HepG2 (cell line): ENCODE results near the gene MIB1. TPM values are rescaled to one million over a fixed set of nuclear protein-coding genes. Genes with fewer than 3 reads are reported as not detected.

Experiments used
- IRF2 ChIP-seq: IDR thresholded peaks from 2 replicates; pipeline ENCODE4 v1.6.1; 2018; ENCODE audit warnings: missing genetic modification reagents, missing compliant biosample characterization
- MIER3 ChIP-seq: IDR thresholded peaks from 2 replicates; pipeline ENCODE4 v1.6.1; 2016; ENCODE audit warnings: missing compliant biosample characterization, borderline replicate concordance
- ZBTB10 ChIP-seq: sonication (generic); formaldehyde crosslinking; IDR thresholded peaks from 2 replicates; pipeline ENCODE4 v1.4.0; 2020; ENCODE audit warnings: missing genetic modification reagents, borderline replicate concordance
- ZBTB25 ChIP-seq: IDR thresholded peaks from 2 replicates; pipeline ENCODE4 v1.6.1; 2018; ENCODE audit warnings: missing genetic modification reagents
- ZBTB46 ChIP-seq: sonication (generic); formaldehyde crosslinking; IDR thresholded peaks from 2 replicates; pipeline ENCODE4 v1.4.0; 2020; ENCODE audit warnings: mild to moderate bottlenecking, missing genetic modification reagents, borderline replicate concordance
- ZFP1 ChIP-seq: IDR thresholded peaks from 2 replicates; pipeline ENCODE4 v1.6.1; 2016
- ZNF251 ChIP-seq: sonication (generic); formaldehyde crosslinking; IDR thresholded peaks from 2 replicates; pipeline ENCODE4 v1.9.0; 2021; ENCODE audit warnings: mild to moderate bottlenecking, missing genetic modification reagents
- ZNF354B ChIP-seq: sonication (generic); formaldehyde crosslinking; IDR thresholded peaks from 2 replicates; pipeline ENCODE4 v1.8.0; 2022; ENCODE audit warnings: mild to moderate bottlenecking, missing genetic modification reagents
- ZNF772 ChIP-seq: sonication (generic); formaldehyde crosslinking; IDR thresholded peaks from 2 replicates; pipeline ENCODE4 v1.5.0; 2020; ENCODE audit warnings: mild to moderate bottlenecking, missing genetic modification reagents
- polyA plus RNA-seq, 8 experiments: library from polyadenylated mRNA; depleted of rRNA in 3 of 8; stranded (reverse) in 7 of 8; unstranded in 1 of 8; fragments of >200 nt; fragmentation: Illumina TruSeq in 4 of 8; extraction: Trizol in 4 of 8; gene quantifications; 2 replicates each; pipeline versions ENCODE4 v1.2.1 to v1.2.3, GENCODE V29; 2011 to 2016; ENCODE audit warnings: low read depth in 4 of 8, missing spikeins in 1 of 8, mixed read lengths in 1 of 8; ENCODE audit not compliant: insufficient read depth in 1 of 8
- total RNA-seq, 5 experiments: library from RNA; depleted of rRNA; stranded (reverse); fragments of >200 nt; fragmentation: Illumina TruSeq; extraction: Trizol; gene quantifications; 2 replicates each; pipeline ENCODE4 v1.2.3, GENCODE V29; 2016; ENCODE audit warnings: low read depth in 1 of 5
- TF ChIP-seq, protein P1 (sequence below): sonication (generic); formaldehyde crosslinking; IDR thresholded peaks from 2 replicates; pipeline ENCODE4 v1.4.0; 2020; ENCODE audit warnings: missing genetic modification reagents
- TF ChIP-seq, protein P2 (sequence below): sonication (generic); formaldehyde crosslinking; IDR thresholded peaks from 2 replicates; pipeline ENCODE4 v1.9.0; 2021; ENCODE audit warnings: missing genetic modification reagents, borderline replicate concordance

The MIB1 gene
- total and polyA plus RNA-seq, 2 of the 13 experiments (the other 11 are each of a cell fraction or from before 2014, with no cell fraction given), result 12.0 to 47.0 TPM

- peak; percentile 44; the same call in 1 of the 2 replicates for TF ChIP-seq MIER3 (CRISPR knock-in tag)
- 0 out of 2 replicates have a peak, but pooled peaks have one; percentile 15 for TF ChIP-seq IRF2 (CRISPR knock-in tag)
- no peak for TF ChIP-seq ZBTB10 (CRISPR knock-in tag)
- TF ChIP-seq ZNF354B, result peak; percentile 71; the same call in 1 of the 2 replicates
- TF ChIP-seq ZNF772 (CRISPR knock-in tag), result peak; percentile 45; the same call in 1 of the 2 replicates
- TF ChIP-seq ZBTB46 (CRISPR knock-in tag), result no peak
- TF ChIP-seq ZFP1 (CRISPR knock-in tag), result 0 out of 2 replicates have a peak, but pooled peaks have one; percentile 22
- no peak for TF ChIP-seq ZNF251
- TF ChIP-seq, protein P1, sequence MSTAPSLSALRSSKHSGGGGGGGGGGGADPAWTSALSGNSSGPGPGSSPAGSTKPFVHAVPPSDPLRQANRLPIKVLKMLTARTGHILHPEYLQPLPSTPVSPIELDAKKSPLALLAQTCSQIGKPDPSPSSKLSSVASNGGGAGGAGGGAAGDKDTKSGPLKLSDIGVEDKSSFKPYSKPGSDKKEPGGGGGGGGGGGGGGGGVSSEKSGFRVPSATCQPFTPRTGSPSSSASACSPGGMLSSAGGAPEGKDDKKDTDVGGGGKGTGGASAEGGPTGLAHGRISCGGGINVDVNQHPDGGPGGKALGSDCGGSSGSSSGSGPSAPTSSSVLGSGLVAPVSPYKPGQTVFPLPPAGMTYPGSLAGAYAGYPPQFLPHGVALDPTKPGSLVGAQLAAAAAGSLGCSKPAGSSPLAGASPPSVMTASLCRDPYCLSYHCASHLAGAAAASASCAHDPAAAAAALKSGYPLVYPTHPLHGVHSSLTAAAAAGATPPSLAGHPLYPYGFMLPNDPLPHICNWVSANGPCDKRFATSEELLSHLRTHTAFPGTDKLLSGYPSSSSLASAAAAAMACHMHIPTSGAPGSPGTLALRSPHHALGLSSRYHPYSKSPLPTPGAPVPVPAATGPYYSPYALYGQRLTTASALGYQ (CRISPR knock-in tag), result peak; percentile 55; the same call in 1 of the 2 replicates
- TF ChIP-seq, protein P2, sequence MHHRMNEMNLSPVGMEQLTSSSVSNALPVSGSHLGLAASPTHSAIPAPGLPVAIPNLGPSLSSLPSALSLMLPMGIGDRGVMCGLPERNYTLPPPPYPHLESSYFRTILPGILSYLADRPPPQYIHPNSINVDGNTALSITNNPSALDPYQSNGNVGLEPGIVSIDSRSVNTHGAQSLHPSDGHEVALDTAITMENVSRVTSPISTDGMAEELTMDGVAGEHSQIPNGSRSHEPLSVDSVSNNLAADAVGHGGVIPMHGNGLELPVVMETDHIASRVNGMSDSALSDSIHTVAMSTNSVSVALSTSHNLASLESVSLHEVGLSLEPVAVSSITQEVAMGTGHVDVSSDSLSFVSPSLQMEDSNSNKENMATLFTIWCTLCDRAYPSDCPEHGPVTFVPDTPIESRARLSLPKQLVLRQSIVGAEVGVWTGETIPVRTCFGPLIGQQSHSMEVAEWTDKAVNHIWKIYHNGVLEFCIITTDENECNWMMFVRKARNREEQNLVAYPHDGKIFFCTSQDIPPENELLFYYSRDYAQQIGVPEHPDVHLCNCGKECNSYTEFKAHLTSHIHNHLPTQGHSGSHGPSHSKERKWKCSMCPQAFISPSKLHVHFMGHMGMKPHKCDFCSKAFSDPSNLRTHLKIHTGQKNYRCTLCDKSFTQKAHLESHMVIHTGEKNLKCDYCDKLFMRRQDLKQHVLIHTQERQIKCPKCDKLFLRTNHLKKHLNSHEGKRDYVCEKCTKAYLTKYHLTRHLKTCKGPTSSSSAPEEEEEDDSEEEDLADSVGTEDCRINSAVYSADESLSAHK (CRISPR knock-in tag), result no peak
- peak; percentile 72; the same call in 1 of the 2 replicates for TF ChIP-seq ZBTB25 (CRISPR knock-in tag)
Observed at GRCh38 chr18:21740538-21741311, at the start of gene MIB1 (continued).
